ENCODE data around the gene RNPEPL1.

Gene RNPEPL1

DNA sequence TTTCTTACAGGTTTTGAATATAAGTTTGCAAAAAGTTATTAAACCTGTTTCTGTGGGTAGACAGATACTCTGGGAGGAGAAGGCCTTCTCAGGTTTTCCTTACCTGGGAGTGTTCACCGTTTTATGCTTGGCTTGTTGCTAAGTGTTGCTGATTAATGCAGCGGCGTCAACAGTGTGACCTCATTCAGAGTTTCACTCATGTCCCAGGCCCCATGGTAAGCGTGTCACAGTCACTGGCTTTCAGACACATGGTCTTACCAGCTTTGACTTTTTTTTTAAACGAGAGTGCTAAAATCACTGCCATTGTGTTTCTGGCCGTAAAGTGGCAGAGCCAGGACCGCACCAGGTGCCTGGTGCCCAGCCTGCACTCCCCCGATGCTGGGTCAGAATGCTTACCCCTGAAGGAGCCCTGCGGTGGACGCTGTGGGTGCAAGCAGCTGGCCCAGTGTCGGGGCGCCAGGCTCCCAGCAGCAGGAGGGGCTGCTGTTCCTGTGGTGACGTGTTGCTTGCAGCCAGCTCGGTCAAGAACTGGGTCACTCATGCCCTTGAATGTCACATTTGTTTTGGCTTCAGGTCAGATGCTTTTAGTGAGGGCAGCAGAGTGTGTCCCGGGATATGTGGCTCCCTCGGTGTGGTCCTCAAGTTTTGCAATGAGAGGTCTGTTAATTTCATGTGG, 21.7 kb downstream of the RNPEPL1 start:
- no peak for DNase-seq

DNA sequence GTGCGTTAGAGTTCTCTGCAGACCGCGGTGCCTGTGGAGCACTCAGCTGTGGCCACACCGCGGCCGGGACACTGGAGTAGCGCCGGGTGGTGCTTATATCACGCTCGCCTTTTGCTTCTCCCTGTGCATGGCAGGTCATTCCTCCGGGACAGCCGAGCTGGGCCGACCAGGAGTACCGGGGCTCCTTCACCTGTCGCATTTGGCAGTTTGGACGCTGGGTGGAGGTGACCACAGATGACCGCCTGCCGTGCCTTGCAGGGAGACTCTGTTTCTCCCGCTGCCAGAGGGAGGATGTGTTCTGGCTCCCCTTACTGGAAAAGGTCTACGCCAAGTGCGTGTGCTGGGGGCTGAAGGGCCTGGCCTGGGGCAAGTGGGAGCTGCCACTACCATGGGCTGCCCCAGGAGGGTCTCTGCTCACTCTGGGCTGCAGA, 22.4 kb downstream of the RNPEPL1 start:
- no peak for DNase-seq

DNA sequence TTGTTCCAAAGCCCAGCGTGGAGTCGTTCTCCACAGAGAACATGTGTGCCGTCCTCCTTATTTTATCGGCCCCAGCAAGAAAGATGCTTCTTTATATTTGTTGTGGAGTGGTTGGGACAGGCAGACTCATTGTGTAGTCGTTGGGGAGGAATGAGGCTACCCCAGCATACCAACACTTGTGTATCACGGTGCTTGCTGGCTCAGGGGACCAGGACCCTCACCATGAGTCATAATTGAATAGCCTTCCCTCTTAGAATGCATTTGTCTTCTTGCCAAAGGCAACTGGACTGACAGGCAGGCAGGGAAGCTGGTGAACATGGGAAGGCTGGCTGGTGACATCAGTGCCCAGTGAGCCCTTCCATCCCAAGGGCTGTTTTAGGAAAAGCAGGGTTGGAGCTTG, 22.9 kb downstream of the RNPEPL1 start:
- DNase-seq: no peak

DNA sequence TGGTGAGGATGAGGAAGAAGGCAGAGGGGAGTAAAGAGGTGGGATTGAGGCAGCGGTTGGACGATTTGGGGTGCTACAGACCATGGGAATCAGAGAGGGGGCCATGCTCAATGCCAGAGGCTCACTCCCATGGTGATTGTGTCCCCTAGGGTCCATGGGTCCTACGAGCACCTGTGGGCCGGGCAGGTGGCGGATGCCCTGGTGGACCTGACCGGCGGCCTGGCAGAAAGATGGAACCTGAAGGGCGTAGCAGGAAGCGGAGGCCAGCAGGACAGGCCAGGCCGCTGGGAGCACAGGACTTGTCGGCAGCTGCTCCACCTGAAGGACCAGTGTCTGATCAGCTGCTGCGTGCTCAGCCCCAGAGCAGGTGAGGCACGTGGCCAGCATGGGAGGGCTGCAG, 23.5 kb downstream of the RNPEPL1 start:
- no peak for DNase-seq

DNA sequence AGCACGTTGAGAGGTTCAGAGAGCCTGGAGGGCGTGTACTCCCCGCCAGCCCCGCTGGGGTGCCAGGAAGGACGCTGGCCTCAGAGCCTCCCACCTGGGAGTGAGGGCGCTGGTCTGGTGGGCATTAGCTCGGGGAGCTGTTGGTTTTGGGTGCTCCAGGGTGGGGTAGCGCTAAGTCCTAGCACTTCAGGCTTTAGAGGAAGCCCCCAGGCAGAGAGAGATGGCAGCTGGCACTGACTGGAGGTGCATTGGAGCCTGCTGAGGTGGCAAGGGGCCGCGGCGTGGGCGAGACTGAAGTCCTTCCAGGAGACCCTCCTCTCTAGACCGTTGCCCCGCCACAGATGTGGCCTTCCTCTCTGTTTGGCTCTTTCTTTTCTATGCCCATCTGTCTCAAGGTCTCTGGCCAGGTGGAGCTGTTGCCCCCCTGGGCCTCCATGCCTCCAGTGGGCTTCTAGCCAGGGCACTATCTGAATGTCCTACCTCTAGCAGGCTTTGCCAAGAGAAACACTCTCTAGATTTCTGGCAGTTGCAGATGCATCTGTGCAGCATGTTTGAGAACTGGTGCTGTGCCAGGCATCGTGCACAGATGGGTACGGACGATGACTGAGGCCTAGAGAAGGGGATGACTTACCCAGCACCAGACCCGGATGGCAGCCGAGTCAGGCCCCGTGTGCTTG, 24.9 kb downstream of the RNPEPL1 start:
- DNase-seq: peak in 1 of 51 donors; percentile 58

DNA sequence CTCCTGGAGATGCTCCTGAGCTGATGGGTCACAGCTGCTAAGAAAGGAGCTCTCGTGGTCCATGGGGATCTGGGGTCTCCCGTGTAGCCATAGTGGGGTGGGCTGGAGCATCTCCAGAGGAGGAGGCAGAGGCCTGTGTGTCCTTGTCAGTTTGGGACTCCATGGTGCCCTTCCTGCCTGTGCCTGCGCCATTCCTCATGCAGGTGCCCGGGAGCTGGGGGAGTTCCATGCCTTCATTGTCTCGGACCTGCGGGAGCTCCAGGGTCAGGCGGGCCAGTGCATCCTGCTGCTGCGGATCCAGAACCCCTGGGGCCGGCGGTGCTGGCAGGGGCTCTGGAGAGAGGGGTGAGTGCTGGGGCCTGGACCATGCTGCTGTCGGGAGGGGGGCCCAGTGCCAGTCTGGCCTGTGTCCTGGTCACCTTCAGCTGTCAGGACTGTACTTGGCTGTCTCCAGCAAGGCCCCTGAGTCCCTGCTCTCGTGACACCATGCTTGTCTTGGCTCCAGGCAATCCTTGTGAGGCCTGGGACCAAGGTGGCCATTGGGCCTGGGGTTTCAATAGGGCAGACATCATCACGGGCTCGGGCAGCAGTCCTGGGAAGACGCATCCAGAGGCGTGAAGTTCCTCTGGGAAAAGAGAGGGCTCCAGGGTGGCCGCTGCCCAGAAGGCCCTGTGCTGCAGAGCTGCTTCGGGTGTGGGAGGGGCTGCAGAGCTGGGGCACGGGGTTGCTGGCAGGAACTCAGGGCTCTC, 25.6 kb downstream of the RNPEPL1 start:
- DNase-seq: peak in 1 of 51 donors; percentile 41

DNA sequence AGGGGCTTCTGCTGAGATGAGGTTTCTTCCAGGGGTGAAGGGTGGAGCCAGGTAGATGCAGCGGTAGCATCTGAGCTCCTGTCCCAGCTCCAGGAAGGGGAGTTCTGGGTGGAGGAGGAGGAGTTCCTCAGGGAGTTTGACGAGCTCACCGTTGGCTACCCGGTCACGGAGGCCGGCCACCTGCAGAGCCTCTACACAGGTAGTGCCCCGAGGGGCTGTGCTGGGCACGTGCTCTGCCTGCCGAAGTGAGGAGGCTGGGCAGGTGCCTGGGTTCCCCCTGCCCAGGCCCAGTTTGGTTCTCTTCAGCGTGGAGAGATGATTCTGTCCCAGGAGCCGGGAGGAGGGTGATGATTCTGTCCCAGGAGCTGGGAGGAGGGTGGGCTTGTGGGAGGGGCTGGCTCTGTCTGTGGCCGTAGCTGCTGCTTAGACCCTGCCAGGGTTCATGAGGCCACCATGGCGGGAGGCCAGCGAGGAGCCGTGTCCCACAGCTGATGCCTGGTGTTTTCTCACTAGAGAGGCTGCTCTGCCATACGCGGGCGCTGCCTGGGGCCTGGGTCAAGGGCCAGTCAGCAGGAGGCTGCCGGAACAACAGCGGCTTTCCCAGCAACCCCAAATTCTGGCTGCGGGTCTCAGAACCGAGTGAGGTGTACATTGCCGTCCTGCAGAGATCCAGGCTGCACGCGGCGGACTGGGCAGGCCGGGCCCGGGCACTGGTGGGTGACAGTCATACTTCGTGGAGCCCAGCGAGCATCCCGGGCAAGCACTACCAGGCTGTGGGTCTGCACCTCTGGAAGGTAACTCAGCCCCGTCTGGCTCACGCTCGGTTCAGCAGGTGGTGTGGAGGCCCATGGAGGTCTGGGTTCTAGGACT, 26.5 kb downstream of the RNPEPL1 start:
- DNase-seq: peak in 10 of 51 donors; percentile 19 to 57 (median 44)

DNA sequence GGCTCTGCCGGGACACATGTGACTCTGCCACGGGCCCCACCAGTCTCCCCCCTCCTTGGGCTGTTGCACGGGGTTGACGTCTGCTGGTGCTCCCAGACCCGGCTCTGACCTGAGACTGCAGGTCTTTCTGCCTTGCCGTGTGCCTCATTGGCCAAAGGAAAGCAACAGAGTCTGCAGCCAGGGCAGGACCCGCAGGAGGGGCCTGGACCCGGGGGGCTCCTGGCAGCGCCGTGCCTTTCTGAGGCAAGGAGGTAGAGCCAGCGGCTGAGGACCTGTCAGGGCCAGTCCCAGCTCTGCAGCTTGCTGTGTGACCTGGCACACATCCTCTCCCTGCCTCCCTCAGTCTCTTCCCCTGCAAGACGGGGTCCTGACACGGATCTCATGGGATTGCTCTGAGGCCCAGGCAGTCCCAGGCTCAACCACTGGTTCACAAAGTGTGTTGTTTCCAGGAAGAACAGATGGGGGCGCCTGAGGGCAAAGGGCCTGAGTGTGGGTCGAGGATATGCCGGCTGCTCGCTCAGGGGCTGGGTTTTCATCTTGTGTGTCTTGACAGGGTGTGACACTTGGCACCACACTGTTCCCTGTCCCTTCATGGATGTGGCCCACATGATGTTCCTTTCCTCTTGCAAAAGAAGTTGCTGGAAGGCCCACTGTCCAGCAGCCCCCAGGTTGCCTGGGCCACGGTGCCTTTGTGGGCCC, 27.2 kb downstream of the RNPEPL1 start:
- peak in 3 of 51 donors; percentile 16 to 30 (median 23) for DNase-seq

DNA sequence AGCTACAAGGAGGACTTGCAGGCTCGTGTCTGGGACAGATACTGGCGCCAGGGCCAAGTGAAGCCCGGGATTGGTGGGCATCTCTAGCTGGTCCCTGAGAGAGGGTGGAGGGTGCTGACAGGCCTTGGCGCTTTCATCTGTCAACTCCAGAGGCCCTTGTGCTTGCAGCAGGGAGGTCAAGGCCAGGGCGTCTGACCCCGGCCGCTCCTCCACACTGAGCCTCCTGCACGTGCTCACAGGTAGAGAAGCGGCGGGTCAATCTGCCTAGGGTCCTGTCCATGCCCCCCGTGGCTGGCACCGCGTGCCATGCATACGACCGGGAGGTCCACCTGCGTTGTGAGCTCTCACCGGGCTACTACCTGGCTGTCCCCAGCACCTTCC, 27.8 kb downstream of the RNPEPL1 start:
- DNase-seq: no peak

DNA sequence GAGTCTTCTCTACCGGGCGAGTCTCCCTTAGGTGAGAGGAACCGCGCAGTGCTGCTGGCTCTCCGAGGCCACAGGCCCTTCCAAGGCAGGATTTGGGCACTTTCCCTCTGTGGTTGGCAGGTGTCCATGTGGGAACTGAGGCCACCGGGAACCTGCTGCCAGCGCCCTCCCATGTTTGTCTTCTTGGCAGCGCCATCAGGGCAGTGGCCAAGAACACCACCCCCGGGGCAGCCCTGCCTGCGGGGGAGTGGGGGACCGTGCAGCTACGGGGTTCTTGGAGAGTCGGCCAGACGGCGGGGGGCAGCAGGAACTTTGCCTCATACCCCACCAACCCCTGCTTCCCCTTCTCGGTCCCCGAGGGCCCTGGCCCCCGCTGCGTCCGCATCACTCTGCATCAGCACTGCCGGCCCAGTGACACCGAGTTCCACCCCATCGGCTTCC, 28.2 kb downstream of the RNPEPL1 start:
- DNase-seq: peak in 38 of 51 donors; percentile 15 to 83 (median 66)

DNA sequence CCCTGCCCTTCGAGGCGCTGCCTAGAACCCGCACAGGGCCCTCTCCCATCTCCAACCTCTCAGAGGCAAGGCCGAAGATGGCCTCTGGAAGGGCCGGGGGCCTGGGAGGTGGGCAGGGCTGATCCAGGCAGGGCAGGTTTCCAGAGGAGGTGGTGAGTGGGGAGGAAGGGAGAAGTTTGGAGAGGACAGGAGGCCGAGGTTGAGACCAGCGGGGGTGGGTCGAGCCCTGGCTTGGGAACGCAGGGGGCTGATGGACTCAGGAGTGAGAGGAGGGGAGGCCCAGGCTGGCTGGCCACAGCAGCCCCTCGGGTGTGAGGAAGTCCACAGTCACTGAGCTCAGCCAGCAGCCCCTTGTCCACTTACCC, 28.8 kb downstream of the RNPEPL1 start:
- DNase-seq: no peak

DNA sequence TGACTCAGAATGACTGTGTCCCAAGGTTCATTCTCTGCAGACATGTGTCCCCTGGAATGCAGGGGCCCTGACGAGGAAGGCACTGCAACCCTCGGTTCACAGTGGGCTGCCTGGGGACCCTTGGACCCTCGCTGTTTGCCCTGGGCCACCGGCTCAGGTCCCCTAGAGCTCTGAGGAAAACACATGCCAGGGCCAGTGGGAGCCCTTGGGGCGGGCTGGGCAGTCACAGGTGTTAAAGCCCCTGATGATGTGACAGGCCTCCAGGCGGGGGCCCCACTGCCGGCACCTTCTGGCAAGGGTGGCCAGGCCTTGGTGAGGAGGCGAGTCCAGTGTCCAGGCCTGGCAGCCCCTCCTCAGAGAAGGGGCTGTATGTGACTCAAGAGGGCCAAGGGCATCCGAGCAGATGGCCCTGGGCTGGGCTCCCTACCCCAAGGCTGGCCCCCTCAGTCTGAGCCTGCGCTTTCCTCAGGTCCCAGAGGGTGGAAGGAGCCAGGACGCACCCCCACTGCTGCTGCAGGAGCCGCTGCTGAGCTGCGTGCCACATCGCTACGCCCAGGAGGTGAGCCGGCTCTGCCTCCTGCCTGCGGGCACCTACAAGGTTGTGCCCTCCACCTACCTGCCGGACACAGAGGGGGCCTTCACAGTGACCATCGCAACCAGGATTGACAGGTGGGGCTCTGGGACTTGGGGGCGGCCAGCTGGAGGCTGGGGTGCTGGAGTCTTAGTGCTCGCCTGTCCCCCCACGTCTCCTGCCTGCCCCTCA, 29.3 kb downstream of the RNPEPL1 start:
- DNase-seq: no peak

DNA sequence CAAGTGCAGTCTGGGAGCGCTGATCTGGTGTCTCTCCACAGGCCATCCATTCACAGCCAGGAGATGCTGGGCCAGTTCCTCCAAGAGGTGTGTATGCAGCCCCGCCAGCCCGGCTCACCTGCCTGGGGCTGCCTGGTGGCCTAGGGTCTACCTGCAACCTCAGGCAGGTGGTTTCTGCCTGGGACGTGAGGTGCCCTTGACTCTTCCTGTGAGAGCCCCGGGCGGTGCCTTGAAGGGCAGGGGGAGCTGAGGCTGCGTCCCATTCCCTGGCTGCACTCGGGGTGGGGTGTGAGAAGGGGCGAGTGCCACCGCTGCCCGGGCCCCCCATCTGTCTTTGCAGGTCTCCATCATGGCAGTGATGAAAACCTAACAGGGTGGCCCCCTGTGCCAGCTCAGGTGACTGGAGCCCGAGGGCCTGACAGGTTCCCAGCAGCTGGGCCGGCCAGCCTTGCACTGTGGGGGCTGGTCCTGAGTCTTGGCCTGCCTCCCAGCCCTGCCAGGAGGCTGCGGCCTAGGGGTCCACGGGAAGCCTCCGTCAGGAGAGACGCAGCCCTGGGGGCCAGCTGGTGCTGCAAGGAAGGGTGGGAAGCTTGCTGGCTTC, 30.1 kb downstream of the RNPEPL1 start:
- DNase-seq: no peak

DNA sequence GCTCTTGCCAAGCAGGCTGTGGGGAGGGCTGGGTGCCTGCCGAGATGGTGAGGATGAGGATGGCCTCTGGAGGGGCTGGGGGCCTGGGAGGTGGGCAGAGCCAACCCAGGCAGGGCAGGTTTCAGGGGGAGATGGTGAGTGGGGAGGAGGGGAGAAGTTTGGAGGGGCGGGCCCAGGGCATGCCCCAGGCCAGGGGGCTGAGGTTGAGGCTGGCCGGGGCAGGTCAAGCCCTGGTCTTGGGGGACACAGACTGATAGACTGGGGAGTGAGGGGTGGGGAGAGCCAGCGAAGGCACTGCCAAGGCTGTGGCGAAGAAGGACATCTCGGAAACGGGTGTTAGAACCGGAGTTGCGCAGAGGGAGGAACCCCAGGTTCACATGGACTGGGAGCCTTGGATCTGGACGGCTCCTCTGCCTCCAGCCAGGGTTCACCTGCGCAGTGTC, 30.9 kb downstream of the RNPEPL1 start:
- no peak for DNase-seq

DNA sequence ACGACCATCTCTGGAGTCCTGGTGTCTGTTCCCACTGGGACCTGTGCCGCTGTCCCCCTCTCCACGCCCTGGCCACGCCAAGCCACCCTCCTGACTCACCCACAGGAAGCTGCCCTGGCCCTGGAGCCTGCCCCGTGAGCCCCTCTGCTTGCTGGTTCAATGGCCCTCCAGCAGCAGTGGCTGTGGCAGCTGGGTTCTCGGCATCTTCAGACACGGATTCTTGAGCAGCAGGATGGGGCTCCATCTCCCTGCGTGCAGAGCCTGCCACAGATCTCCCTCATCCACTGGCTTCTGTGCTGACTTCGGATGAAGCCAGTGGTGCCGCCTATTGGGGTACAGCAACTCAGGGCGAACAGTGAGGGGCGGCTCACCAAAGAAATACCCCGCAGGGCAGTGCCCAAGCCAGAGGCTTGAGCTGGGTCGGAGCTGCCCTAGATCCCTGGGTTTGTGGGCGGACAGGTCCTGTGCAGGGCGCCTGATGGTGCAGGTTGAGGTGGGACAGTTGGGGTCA, 32.2 kb downstream of the RNPEPL1 start:
- no peak for DNase-seq

DNA sequence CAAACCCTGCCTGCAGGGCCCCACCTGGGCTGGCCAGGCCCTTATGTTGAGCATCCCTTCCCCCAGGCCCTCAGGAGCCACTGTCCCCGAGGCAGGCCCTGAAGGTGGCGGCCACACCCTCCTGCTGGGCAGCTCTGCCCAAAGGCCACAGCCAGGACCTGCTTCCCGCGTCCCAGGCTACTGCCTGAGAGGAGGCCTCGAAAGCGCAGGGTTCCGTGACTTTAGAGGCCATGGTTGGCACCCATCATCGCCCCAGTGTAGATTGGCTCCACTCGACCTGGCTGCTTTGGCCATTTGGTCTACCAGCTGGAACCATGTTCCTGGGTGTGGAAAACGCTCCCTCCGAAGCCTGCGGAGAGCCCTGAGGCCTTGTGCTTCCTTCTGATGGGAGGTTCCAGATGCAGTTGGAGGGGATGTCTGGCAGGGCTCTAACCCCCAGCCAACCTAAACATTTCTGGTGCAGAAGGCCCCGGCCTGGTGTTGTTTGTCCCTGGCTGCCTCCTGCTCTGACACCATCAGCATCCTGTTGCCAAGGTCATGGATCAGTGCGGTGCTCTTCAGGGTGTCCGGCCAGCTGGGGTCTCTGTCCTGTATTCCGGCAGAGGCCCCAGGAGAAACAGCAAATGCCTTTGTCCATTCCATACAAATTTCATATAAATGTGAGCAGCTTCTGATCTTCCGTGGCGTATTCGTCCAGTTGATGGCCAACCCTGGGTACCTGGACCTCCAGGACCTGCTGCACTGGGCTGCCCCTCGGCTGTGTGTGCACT, 33.0 kb downstream of the RNPEPL1 start:
- DNase-seq: no peak

DNA sequence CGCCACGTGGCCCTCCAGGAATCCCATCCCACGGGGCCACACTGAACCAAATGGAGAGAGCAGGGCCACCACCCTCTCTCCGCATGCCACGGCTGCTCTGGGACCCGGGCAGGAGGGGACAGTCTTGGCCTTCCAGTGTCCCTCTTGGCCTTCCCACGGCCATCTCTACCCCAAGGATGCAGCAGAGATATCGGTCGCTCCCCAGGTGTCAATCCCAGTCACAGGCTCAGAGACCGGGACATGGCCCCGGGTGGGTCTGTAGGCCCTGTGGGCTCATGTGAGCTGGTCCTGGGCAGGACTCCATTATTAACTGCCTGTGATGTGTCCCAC, 33.5 kb downstream of the RNPEPL1 start:
- no peak for DNase-seq

DNA sequence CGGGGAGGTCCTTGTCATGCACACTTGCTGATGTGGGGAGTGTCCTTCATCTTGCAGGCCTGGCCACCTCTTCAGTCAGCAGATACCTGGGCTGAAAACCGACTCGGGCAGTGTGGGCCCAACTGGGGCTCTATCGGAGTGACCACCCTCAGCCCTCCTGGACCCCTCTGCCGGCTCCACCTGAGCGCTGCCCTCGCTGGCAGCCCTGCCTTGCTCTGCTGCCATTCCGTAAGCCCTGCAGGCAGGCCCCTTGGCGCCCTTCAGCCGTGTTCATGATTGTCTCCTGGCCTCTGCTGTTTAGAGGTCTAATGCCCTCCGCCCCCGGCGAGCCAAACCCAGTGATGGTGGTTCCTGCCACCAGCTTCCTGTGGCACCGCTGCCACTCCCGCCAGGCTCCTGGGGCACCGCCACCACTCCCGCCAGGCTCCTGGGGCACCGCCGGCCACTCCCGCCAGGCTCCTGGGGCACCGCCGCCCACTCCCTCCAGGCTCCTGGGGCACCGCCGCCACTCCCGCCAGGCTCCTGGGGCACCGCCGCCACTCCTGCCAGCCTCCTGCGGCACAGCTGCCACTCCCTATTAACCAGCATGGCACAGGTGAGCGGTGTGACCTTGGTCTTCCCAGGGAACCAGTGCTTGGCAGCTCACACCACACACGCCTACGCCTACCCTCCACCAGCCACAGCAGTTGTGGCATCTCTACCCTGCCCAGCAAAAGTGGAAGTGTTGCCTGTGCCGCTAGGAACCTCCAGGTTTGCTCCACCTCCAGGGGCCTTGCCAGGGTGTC, 34.2 kb downstream of the RNPEPL1 start:
- DNase-seq: no peak
